Hepatocyte (in vitro differentiated cells): ENCODE results near the gene TK1.

Experiments used
- CTCF ChIP-seq: fragments of 200-600 bp; sonication (generic); IDR thresholded peaks from 2 replicates; pipeline ENCODE4 v1.5.1; 2016; ENCODE audit warnings: antibody characterized with exemption, mild to moderate bottlenecking; ENCODE audit not compliant: poor library complexity
- EZH2 ChIP-seq: fragments of 200-600 bp; sonication (generic); IDR thresholded peaks from 2 replicates; pipeline ENCODE4 v1.6.1; 2016; ENCODE audit warnings: antibody characterized with exemption, mild to moderate bottlenecking, borderline replicate concordance
- EZH2phosphoT487 ChIP-seq: fragments of 200-600 bp; sonication (generic); IDR thresholded peaks from one replicate; pipeline ENCODE4 v1.6.1; 2018; ENCODE audit warnings: antibody characterized with exemption, mild to moderate bottlenecking, low read depth, moderate library complexity; ENCODE audit not compliant: unreplicated experiment, severe bottlenecking

- no peak for TF ChIP-seq EZH2phosphoT487
- no peak for TF ChIP-seq CTCF
- no peak for TF ChIP-seq EZH2
Observed at GRCh38 chr17:78224231-78225087, 37.6 kb upstream of the TK1 start.
